Cardiac muscle cell (in vitro differentiated cells and primary cell): Measurements from ENCODE around the gene ENG. TPM values are rescaled to one million over a fixed set of nuclear protein-coding genes. Genes with fewer than 3 reads are reported as not detected.

Experiments used
- DNase-seq, 2 donors: peaks; one replicate each; pipeline versions ENCODE4 v3.0.0 to v3.0.0-alpha.2; 2010 to 2017; ENCODE audit warnings: low read depth in 1 of 2, low spot score in 1 of 2
- H3K27ac ChIP-seq: fragments of 200-600 bp; sonication (generic); 2 replicates; pipeline ENCODE4 v1.5.1; 2016
- H3K27me3 ChIP-seq: fragments of 200-600 bp; sonication (generic); 2 replicates; pipeline ENCODE4 v1.6.0; 2016; ENCODE audit warnings: control low read depth
- H3K36me3 ChIP-seq: fragments of 200-600 bp; sonication (generic); 2 replicates; pipeline ENCODE4 v1.5.1; 2016; ENCODE audit warnings: control low read depth
- H3K4me1 ChIP-seq: fragments of 200-600 bp; sonication (generic); 2 replicates; pipeline ENCODE4 v1.8.1; 2017; ENCODE audit warnings: low read depth, mild to moderate bottlenecking, mixed run types
- H3K4me3 ChIP-seq: fragments of 200-600 bp; sonication (generic); 2 replicates; pipeline ENCODE4 v1.5.1; 2016; ENCODE audit warnings: mild to moderate bottlenecking
- H3K9me3 ChIP-seq: fragments of 200-600 bp; sonication (generic); 2 replicates; pipeline ENCODE4 v1.5.1; 2017; ENCODE audit warnings: low read depth, mild to moderate bottlenecking, control low read depth
- CTCF ChIP-seq: IDR thresholded peaks from 2 replicates; pipeline ENCODE4 v1.5.1; 2012; ENCODE audit warnings: low read depth, mild to moderate bottlenecking, low read length
- polyA plus RNA-seq: library from polyadenylated mRNA; unstranded; fragments of >200 nt; fragmentation: Nextera tagmentation; extraction: Ambion mirVana; gene quantifications from 2 replicates; pipeline ENCODE4 v1.2.1, GENCODE V29; 2016
- total RNA-seq: library from RNA; depleted of rRNA; stranded (reverse); fragments of >200 nt; gene quantifications from 2 replicates; pipeline ENCODE4 v1.2.3, GENCODE V29; 2016

The ENG gene
- total and polyA plus RNA-seq, 2 experiments from 2014 or later = 12.6 to 15.8 TPM

- Histone ChIP-seq H3K27ac (peak overlapping the region; percentile 5), H3K27me3 (no peaks in the 10 kb centered on the region), H3K4me3 (no peak overlapping the region), H3K9me3 (no peaks in the 10 kb centered on the region), H3K36me3 (peaks cover 7% of the 10 kb centered on the region), H3K4me1 (peaks cover 18% of the 10 kb centered on the region)
- no peak for TF ChIP-seq CTCF
- no peak for DNase-seq
These were observed 12.1 kb upstream of the ENG start for GRCh38 chr9:127866535-127866934.

GRCh38 chr9:127865645-127866464, 11.4 kb upstream of the ENG start:
- no peaks in the 10 kb centered on the region for H3K27me3 ChIP-seq
- TF ChIP-seq CTCF = no peak

GRCh38 chr9:127863191-127863621, 8.7 kb upstream of the ENG start:
- peaks cover 48% of the 10 kb centered on the region for H3K4me1 ChIP-seq
- peak overlapping the region; percentile 79 for H3K27ac ChIP-seq
- no peak for DNase-seq
- no peak overlapping the region for H3K4me3 ChIP-seq
- H3K9me3 ChIP-seq = no peaks in the 10 kb centered on the region
- peaks cover 3% of the 10 kb centered on the region for H3K36me3 ChIP-seq
- no peaks in the 10 kb centered on the region for H3K27me3 ChIP-seq
- TF ChIP-seq CTCF = no peak

More at GRCh38 chr9:127865645-127866464, 11.4 kb upstream of the ENG start:
- DNase-seq = no peak
- peaks cover 24% of the 10 kb centered on the region for H3K4me1 ChIP-seq
- H3K4me3 ChIP-seq = no peak overlapping the region
- H3K9me3 ChIP-seq = no peaks in the 10 kb centered on the region
- H3K27ac ChIP-seq = peak overlapping the region; percentile 79
- peaks cover 7% of the 10 kb centered on the region for H3K36me3 ChIP-seq

DNA sequence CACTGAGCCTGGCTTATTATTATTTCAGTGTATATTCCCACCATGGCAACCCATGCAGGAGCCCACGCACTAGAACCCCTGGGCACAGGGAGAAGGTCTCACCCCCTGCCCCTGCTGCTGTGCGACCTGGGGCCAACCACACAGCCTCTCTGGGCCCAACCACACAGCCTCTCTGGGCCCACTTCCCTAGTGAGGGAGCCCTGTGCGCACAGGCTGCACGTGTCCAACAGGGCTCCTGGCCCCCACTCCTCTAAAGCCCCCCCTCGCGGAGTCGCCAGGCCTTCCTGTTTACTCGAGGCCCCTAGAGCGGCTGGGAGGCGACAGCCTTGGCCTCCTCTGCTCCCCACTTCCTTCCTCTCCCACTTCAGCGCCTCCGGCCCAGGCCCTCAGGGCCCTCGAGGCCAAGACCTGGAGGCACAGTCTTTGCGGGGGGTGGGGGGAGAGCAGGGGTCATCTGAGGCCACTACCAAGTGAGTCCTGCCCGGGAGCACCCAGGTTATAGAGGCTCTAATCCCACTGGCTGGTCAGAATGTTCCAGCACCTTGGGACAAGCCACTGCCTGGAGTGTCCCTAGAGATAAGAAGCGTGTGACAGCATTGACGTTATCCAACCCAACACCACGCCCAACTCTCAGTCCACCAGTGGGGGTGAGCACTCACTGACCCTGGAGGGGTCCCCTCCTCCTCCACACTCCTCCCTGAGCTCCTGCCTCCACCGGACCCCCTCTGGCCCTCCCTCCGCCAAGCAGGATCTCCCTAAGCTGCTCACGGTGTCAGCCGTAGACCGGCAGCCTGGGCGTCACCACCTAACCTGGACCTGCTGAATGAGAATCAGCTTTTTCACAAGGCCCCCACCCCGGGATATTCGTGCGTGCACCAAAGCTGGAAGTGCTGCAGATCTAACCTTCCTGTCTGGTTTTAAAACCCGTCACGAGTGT, 7.9 kb upstream of the ENG start:
- H3K9me3 ChIP-seq = no peaks in the 10 kb centered on the region
- H3K4me1 ChIP-seq = peaks cover 54% of the 10 kb centered on the region
- no peaks in the 10 kb centered on the region for H3K27me3 ChIP-seq
- no peak for TF ChIP-seq CTCF
- no peaks in the 10 kb centered on the region for H3K36me3 ChIP-seq
- H3K27ac ChIP-seq = peak overlapping the region; percentile 79
- DNase-seq = peak; percentile 44 to 58
- no peak overlapping the region for H3K4me3 ChIP-seq

GRCh38 chr9:127860779-127861178, 6.3 kb upstream of the ENG start:
- Histone ChIP-seq H3K36me3 (no peaks in the 10 kb centered on the region), H3K27me3 (no peaks in the 10 kb centered on the region), H3K9me3 (no peaks in the 10 kb centered on the region), H3K27ac (peak overlapping the region; percentile 79), H3K4me1 (peaks cover 54% of the 10 kb centered on the region), H3K4me3 (no peak overlapping the region)
- TF ChIP-seq CTCF = no peak
- no peak for DNase-seq
